SW 1271 (cell line): ENCODE measurements around the gene KCNMB2.

Source experiments
- DNase-seq, 2 experiments: peaks; one replicate each; lab custom pipeline; 2025; lab: John Stamatoyannopoulos, UW

KCNMB2 gene

GRCh38 chr3:178569826-178570225 is 33.6 kb downstream of the KCNMB2 start:
- DNase-seq = no peak

GRCh38 chr3:178583963-178584575 is 47.8 kb downstream of the KCNMB2 start:
- no peak for DNase-seq

- no peak for DNase-seq
Observed at GRCh38 chr3:178584722-178585380, 48.6 kb downstream of the KCNMB2 start.

- DNase-seq = no peak
Observed at GRCh38 chr3:178585454-178585853, 49.2 kb downstream of the KCNMB2 start.

GRCh38 chr3:178586076-178586475 is 49.8 kb downstream of the KCNMB2 start:
- DNase-seq = no peak

- DNase-seq = no peak
Observed at GRCh38 chr3:178588628-178589027, 52.4 kb downstream of the KCNMB2 start.

DNA sequence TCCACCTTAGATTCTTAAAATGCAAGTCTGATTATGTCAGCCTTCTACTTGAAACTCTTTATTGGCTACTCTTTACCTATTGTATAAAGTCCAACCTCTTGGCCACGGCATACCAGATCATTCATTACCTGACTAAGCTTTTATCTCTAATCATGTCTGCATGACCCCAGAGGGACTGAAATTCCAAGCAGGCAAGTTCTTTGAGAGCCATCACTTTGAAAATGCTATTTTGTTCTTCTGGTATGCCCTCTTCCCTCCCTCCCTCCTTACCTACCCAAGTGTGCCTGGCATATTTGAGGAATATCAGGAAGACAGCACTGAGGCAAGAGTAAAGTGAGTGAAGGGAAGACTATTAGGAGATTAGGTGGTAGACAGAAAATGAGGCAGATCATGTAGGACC is 57.5 kb downstream of the KCNMB2 start:
- no peak for DNase-seq

GRCh38 chr3:178597371-178597770 is 61.1 kb downstream of the KCNMB2 start:
- DNase-seq = no peak

- DNase-seq = no peak
Observed at GRCh38 chr3:178602856-178603255, 66.6 kb downstream of the KCNMB2 start.

DNA sequence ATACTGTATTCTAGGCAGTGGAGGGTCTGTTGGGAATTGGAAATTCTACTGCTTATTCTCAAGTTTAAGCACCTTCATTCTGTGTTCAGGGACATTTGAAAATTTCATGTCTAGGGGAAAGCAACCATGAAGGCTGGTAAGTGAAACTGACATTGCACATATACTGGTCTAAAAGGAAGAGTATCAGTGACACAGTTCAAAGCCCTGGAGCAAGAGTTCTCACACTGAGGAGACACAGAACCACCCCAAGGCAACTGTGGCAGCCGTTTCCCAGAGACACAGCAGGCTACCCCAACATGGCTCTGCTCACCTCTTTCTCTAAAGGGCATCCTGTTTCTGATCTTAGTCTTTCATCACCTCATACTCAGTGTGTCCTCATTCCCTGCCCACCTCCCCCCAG is 67.5 kb downstream of the KCNMB2 start:
- no peak for DNase-seq

DNA sequence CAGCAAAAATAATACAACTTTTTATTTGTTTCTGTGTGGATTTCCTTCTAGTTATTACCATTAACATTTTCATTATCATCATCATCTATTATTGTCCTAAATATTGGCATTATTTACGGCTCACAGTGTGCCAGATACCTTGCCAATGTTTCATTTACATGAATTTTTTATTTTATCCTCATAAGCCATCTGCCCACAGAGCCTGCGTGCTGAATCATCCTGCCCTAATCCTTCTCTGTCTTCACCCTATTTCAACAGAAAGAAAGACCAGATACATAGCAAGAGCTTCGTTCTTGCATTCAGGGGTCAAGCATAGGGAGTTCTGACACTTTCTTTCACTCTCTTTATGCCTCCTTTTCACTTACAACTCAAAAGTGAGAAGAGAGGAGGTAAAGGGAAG is 82.0 kb downstream of the KCNMB2 start:
- DNase-seq = no peak

- no peak for DNase-seq
Observed at GRCh38 chr3:178618896-178619295, 82.7 kb downstream of the KCNMB2 start.

GRCh38 chr3:178623666-178624255 is 87.5 kb downstream of the KCNMB2 start:
- DNase-seq = no peak

GRCh38 chr3:178624276-178624675 is 88.0 kb downstream of the KCNMB2 start:
- no peak for DNase-seq

DNA sequence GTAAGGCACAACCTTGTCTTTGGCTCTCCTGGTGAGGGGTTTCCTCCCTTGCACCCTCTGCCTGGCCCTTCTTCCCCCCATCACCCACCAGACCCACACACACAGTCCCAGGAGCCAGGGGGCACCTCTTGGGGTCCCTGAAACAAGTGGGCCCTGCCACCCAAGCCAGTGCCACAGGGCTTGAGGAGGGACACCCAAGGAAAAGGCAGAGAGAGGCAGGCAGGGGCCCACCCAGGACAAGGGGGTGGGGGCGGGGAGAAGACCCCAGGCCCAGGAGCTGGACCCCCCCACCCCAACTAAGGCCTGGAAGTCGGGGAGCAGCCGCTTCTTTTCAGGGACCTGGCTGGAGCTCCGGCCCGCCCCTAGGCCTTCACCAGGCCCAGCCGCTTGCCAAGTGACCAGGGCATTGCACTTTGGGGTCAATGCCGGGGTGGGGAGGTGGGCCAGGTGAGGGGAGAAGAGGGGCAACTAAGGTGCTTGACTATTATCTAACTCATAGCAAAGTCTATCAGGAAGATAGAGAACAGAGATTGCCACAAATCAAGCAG is 88.9 kb downstream of the KCNMB2 start:
- no peak for DNase-seq

GRCh38 chr3:178628037-178628436 is 91.8 kb downstream of the KCNMB2 start:
- DNase-seq = no peak

- no peak for DNase-seq
Observed at GRCh38 chr3:178629430-178630178, 93.4 kb downstream of the KCNMB2 start.

GRCh38 chr3:178631950-178632349 is 95.7 kb downstream of the KCNMB2 start:
- DNase-seq = no peak

GRCh38 chr3:178634975-178635374 is 98.7 kb downstream of the KCNMB2 start:
- no peak for DNase-seq

- DNase-seq = no peak
Observed at GRCh38 chr3:178637802-178638201, 101.6 kb downstream of the KCNMB2 start.

GRCh38 chr3:178645503-178645902 is 109.3 kb downstream of the KCNMB2 start:
- DNase-seq = no peak

DNA sequence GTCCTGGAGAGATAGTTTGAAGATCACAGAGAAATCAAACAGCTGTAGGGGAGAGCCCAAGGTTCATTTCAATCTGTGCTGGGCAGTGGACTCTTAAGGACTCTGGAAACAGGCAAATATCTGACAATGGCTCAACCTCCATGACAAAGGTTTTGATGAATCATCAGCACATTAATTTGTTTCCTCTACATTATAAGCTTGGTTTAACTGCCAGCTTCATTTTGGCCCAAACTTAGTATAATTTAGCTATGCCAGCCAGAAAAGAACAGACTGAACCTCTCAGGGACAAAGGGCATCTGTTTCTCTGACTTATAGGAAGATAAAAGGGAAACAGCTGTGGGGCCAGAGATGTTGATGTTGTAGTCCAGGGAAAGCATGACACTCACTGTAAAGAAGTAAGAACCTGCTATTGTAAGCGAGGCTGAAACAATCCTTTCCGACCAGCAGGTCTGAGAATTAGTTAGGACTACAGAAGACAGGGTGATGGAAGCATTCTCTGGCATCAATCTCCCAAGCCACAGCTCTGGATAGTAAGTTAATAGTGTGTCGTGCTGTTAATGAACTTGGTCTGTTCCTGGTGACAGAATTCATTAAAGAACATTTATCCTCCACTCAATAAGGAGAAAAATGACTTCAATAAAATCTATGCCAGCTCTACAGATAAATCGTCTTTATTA is 110.1 kb downstream of the KCNMB2 start:
- no peak for DNase-seq
